T-cell (primary cell): ENCODE data around the gene LRFN4. TPM values are rescaled to one million over a fixed set of nuclear protein-coding genes. Genes with fewer than 3 reads are reported as not detected.

Source experiments
- ATAC-seq, 4 experiments: fragments of 200-7000 bp in 3 of 4; fragments of 150-1000 bp in 1 of 4; cut with Tn5 transposase; replicated peaks in 1 of 4; 1 replicate in 3 of 4; 2 replicates in 1 of 4; pipeline ENCODE4 v1.10.0; 2021; ENCODE audit warnings: moderate library complexity in 3 of 4, mild to moderate bottlenecking in 2 of 4, moderate number of reproducible peaks in 1 of 4
- CTCF ChIA-PET, 2 donors: fragments of 300-600 bp; sonication (Branson Sonifier 250); formaldehyde crosslinking; loops; one replicate each; lab custom pipeline; 2022; ENCODE audit warnings: antibody characterized with exemption in 2 of 2; lab: Charles Lee
- POLR2A ChIA-PET, 2 donors: fragments of 300-600 bp; sonication (Branson Sonifier 250); formaldehyde crosslinking; loops; one replicate each; lab custom pipeline; 2022; ENCODE audit warnings: antibody characterized with exemption in 2 of 2; lab: Charles Lee
- DNase-seq, 35 experiments: peaks; one replicate each; pipeline versions ENCODE4 v3.0.0 to v3.0.0-alpha.2; 2013 to 2023
- H3K27ac ChIP-seq: one replicate; pipeline ENCODE4 v1.5.1; 2013; ENCODE audit warnings: low read length
- H3K27me3 ChIP-seq, 2 experiments: replicated peaks in 1 of 2; 1 replicate in 1 of 2; 2 replicates in 1 of 2; pipeline versions ENCODE4 v1.6.1 to v1.7.0; 2013; ENCODE audit warnings: low read length in 1 of 2, mixed read lengths in 1 of 2; ENCODE audit not compliant: control insufficient read depth in 2 of 2, insufficient read depth in 2 of 2; ENCODE audit errors: extremely low read depth in 1 of 2
- H3K36me3 ChIP-seq, 2 donors: 1 replicate in 1 of 2; 2 replicates in 1 of 2; pipeline versions ENCODE4 v1.6.1 to v1.7.0; 2013; ENCODE audit warnings: low read length in 1 of 2; ENCODE audit not compliant: control insufficient read depth in 2 of 2, insufficient read depth in 1 of 2; ENCODE audit errors: extremely low read depth in 1 of 2
- H3K4me1 ChIP-seq, 2 experiments: 1 replicate in 1 of 2; 2 replicates in 1 of 2; pipeline versions ENCODE4 v1.6.1 to v1.7.0; 2013; ENCODE audit warnings: low read length in 2 of 2, mixed read lengths in 1 of 2; ENCODE audit not compliant: insufficient read depth in 2 of 2, control insufficient read depth in 1 of 2; ENCODE audit errors: extremely low read depth in 1 of 2
- H3K4me3 ChIP-seq, 2 donors: 1 replicate in 1 of 2; 2 replicates in 1 of 2; pipeline versions ENCODE4 v1.5.1 to v1.7.0; 2013; ENCODE audit warnings: mild to moderate bottlenecking in 2 of 2, low read length in 1 of 2, moderate library complexity in 1 of 2; ENCODE audit not compliant: control insufficient read depth in 1 of 2; ENCODE audit errors: extremely low read depth in 1 of 2
- H3K9me3 ChIP-seq: 2 replicates; pipeline ENCODE4 v1.7.0; 2013
- H3K27ac Mint-ChIP-seq, 2 donors: one replicate each; pipeline ENCODE4 v1.8.0; 2020 to 2021; ENCODE audit warnings: mild to moderate bottlenecking in 2 of 2, mixed read lengths in 2 of 2
- H3K27me3 Mint-ChIP-seq, 2 donors: one replicate each; pipeline ENCODE4 v1.8.0; 2021 to 2022; ENCODE audit warnings: mixed read lengths in 2 of 2
- H3K36me3 Mint-ChIP-seq: one replicate; pipeline ENCODE4 v1.8.0; 2021; ENCODE audit warnings: mixed read lengths
- H3K4me1 Mint-ChIP-seq, 3 donors: one replicate each; pipeline ENCODE4 v1.8.0; 2020 to 2022; ENCODE audit warnings: mixed read lengths in 3 of 3, mild to moderate bottlenecking in 1 of 3
- H3K4me3 Mint-ChIP-seq, 3 donors: one replicate each; pipeline ENCODE4 v1.8.0; 2020 to 2022; ENCODE audit warnings: mild to moderate bottlenecking in 3 of 3, mixed read lengths in 3 of 3, moderate library complexity in 3 of 3
- H3K9me3 Mint-ChIP-seq, 3 donors: one replicate each; pipeline ENCODE4 v1.8.0; 2020 to 2022; ENCODE audit warnings: mixed read lengths in 3 of 3
- WGBS: methylation state at CpG from one replicate; pipeline ENCODE4 v1.1.5; 2013; ENCODE audit warnings: missing lambda C conversion rate; ENCODE audit not compliant: insufficient coverage; 5-methylcytosine and 5-hydroxymethylcytosine counted together
- total RNA-seq, 35 experiments: library from RNA in 6 of 35; stranded (reverse) in 6 of 35; fragments of 120-200 nt in 1 of 35; gene quantifications; one replicate each; pipeline versions ENCODE4 v1.2.1 to v1.2.4 and lab custom pipeline; 2013 to 2026

Gene LRFN4
- total RNA-seq, 5 donors from 2014 or later (not counting 1 experiment from before 2014, with no cell fraction given) = 1.5 to 12.9 (median 6.7) TPM

DNA sequence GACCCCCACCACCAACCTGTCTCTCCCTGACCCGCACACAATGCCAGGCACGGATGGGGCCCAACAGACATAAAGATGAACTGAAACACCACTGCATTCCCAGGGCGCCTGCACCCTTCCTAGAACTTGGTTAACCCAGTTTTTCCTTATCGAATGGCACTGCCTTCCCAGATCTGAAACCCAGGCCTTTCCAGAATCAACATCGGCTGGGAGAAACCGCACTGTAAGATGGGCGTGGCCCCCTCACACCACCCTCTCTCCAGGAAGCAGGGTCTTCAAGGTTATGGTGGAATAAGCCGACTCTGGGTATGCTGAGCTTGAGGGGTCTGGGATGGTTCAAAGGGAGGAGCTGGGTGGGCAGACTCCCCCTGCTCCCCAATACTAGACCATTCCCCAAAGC is 23.1 kb downstream of the LRFN4 start:
- H3K36me3 Mint-ChIP-seq = no peaks in the 10 kb centered on the region
- no peaks in the 10 kb centered on the region for H3K9me3 Mint-ChIP-seq
- no peaks in the 10 kb centered on the region for H3K27me3 Mint-ChIP-seq
- H3K4me3 Mint-ChIP-seq = no peak overlapping the region
- H3K27ac ChIP-seq = no peak overlapping the region
- 78% methylated on average over 3 of the region's 8 CpGs for WGBS
- peaks cover 15 to 29% (median 17%) of the 10 kb centered on the region in 3 donors for H3K4me1 Mint-ChIP-seq
- DNase-seq (no peak), ATAC-seq (no peak)
- H3K9me3 ChIP-seq = no peaks in the 10 kb centered on the region
- no peaks in the 10 kb centered on the region for H3K36me3 ChIP-seq
- peaks cover 3 to 15% of the 10 kb centered on the region in 2 experiments for H3K4me1 ChIP-seq
- ChIA-PET POLR2A (no interaction called here), CTCF (no interaction called here)
- no peak overlapping the region for H3K27ac Mint-ChIP-seq
- H3K27me3 ChIP-seq = peaks cover 0 to 14% of the 10 kb centered on the region in 2 experiments
- H3K4me3 ChIP-seq = no peak overlapping the region

GRCh38 chr11:66880496-66881450 is 23.9 kb downstream of the LRFN4 start:
- H3K27me3 ChIP-seq = peaks cover 0 to 14% of the 10 kb centered on the region in 2 experiments
- peaks cover 3 to 15% of the 10 kb centered on the region in 2 experiments for H3K4me1 ChIP-seq
- Mint-ChIP-seq H3K4me1 (peaks cover 15 to 29% (median 17%) of the 10 kb centered on the region in 3 donors), H3K27me3 (no peaks in the 10 kb centered on the region), H3K9me3 (no peaks in the 10 kb centered on the region), H3K36me3 (no peaks in the 10 kb centered on the region), H3K27ac (peak overlapping the region in 1 of 2 donors; percentile 1), H3K4me3 (peak overlapping the region in 1 of 3 donors; percentile 31)
- peak in 14 of 35 experiments; percentile 9 to 37 (median 21) for DNase-seq
- POLR2A ChIA-PET = no interaction called here
- CTCF ChIA-PET = no interaction called here
- H3K4me3 ChIP-seq = no peak overlapping the region
- no peaks in the 10 kb centered on the region for H3K9me3 ChIP-seq
- H3K27ac ChIP-seq = no peak overlapping the region
- peak; percentile 54 to 76 (median 66) for ATAC-seq
- no peaks in the 10 kb centered on the region for H3K36me3 ChIP-seq
- WGBS = 30% methylated on average over 12 of the region's 14 CpGs

GRCh38 chr11:66881451-66881835 is 24.6 kb downstream of the LRFN4 start:
- ATAC-seq = no peak
- Histone ChIP-seq H3K27me3 (peaks cover 0 to 17% of the 10 kb centered on the region in 2 experiments), H3K9me3 (no peaks in the 10 kb centered on the region), H3K36me3 (no peaks in the 10 kb centered on the region), H3K4me3 (no peak overlapping the region), H3K4me1 (peaks cover 3 to 15% of the 10 kb centered on the region in 2 experiments), H3K27ac (no peak overlapping the region)
- H3K27me3 Mint-ChIP-seq = no peaks in the 10 kb centered on the region
- H3K36me3 Mint-ChIP-seq = no peaks in the 10 kb centered on the region
- H3K27ac Mint-ChIP-seq = no peak overlapping the region
- WGBS = 100% methylated on average over 2 of the region's 10 CpGs
- no peaks in the 10 kb centered on the region for H3K9me3 Mint-ChIP-seq
- CTCF ChIA-PET = interaction anchor here in 1 of 2 donors (0.6 kb wide), 1 partner anchor 1894 kb away, joined by 8 read pairs; no protein-coding TSS in a partner anchor
- no peak for DNase-seq
- H3K4me3 Mint-ChIP-seq = no peak overlapping the region
- peaks cover 15 to 29% (median 17%) of the 10 kb centered on the region in 3 donors for H3K4me1 Mint-ChIP-seq
- POLR2A ChIA-PET = no interaction called here

- Histone ChIP-seq H3K9me3 (no peaks in the 10 kb centered on the region), H3K4me1 (peaks cover 3 to 15% of the 10 kb centered on the region in 2 experiments), H3K36me3 (no peaks in the 10 kb centered on the region), H3K4me3 (no peak overlapping the region), H3K27ac (no peak overlapping the region), H3K27me3 (peaks cover 0 to 17% of the 10 kb centered on the region in 2 experiments)
- H3K4me3 Mint-ChIP-seq = no peak overlapping the region
- H3K36me3 Mint-ChIP-seq = no peaks in the 10 kb centered on the region
- H3K27ac Mint-ChIP-seq = no peak overlapping the region
- peaks cover 15 to 29% (median 17%) of the 10 kb centered on the region in 3 donors for H3K4me1 Mint-ChIP-seq
- ChIA-PET CTCF (interaction anchor here in 1 of 2 donors (0.6 kb wide), 2 partner anchors 183 to 1895 kb away, joined by 6 to 8 read pairs; no protein-coding TSS in a partner anchor), POLR2A (no interaction called here)
- no peaks in the 10 kb centered on the region for H3K9me3 Mint-ChIP-seq
- H3K27me3 Mint-ChIP-seq = no peaks in the 10 kb centered on the region
- no peak for ATAC-seq
- DNase-seq = no peak
- 91% methylated on average over 9 of the region's 9 CpGs for WGBS
Measured at GRCh38 chr11:66881927-66882452, 25.1 kb downstream of the LRFN4 start.

DNA sequence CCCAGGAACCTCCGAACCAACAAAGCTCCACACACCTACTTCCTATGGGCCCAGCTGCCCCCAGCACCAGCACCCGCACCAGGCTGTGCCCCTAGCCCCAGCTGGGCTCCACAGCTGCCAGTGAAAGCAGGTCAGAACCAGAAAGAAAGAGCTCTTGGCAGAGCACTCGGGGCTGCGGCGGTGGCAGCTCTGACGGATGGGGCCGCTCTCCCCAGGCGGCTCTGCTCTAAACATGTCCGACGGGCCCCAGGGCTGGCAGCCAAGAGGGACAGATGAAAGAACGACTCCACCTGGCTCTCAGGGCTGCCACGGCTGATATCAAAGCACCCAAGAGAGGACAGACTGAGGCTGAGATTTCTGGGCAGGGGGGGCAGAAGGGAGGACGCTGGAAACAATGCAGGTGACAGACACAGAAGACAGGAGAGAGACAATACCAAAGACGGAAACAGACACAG is 25.7 kb downstream of the LRFN4 start:
- POLR2A ChIA-PET = no interaction called here
- no peak for ATAC-seq
- no peak overlapping the region for H3K27ac Mint-ChIP-seq

More for the DNA sequence above, 25.7 kb downstream of the LRFN4 start:
- H3K9me3 Mint-ChIP-seq = no peaks in the 10 kb centered on the region
- Histone ChIP-seq H3K27ac (no peak overlapping the region), H3K4me3 (no peak overlapping the region), H3K9me3 (no peaks in the 10 kb centered on the region), H3K4me1 (peaks cover 3 to 15% of the 10 kb centered on the region in 2 experiments), H3K36me3 (no peaks in the 10 kb centered on the region), H3K27me3 (peaks cover 0 to 17% of the 10 kb centered on the region in 2 experiments)
- WGBS = 87% methylated on average over 13 of the region's 14 CpGs
- CTCF ChIA-PET = interaction anchor here (0.6 kb wide), 2 partner anchors 124 to 183 kb away, joined by 5 to 6 read pairs; no protein-coding TSS in a partner anchor
- DNase-seq = no peak
- H3K36me3 Mint-ChIP-seq = no peaks in the 10 kb centered on the region
- no peak overlapping the region for H3K4me3 Mint-ChIP-seq
- no peaks in the 10 kb centered on the region for H3K27me3 Mint-ChIP-seq
- peaks cover 15 to 29% (median 17%) of the 10 kb centered on the region in 3 donors for H3K4me1 Mint-ChIP-seq
